SU-DHL-6 (cell line): ENCODE measurements around the gene UTS2B.

Source experiments
- EZH2phosphoT487 ChIP-seq: fragments of 200-600 bp; sonication (generic), shearing (Covaris generic); conservative IDR thresholded peaks from 2 replicates; pipeline ENCODE4 v1.6.1; 2018; ENCODE audit warnings: mild to moderate bottlenecking, antibody characterized with exemption, low read length, moderate library complexity, mixed read lengths
- TF ChIP-seq, protein P1 (sequence below): fragments of 200-600 bp; sonication (generic); IDR thresholded peaks from one replicate; pipeline ENCODE4 v1.5.1; 2017; ENCODE audit warnings: antibody characterized with exemption, mild to moderate bottlenecking, low read length, moderate library complexity; ENCODE audit not compliant: insufficient read depth, poor library complexity, severe bottlenecking

DNA sequence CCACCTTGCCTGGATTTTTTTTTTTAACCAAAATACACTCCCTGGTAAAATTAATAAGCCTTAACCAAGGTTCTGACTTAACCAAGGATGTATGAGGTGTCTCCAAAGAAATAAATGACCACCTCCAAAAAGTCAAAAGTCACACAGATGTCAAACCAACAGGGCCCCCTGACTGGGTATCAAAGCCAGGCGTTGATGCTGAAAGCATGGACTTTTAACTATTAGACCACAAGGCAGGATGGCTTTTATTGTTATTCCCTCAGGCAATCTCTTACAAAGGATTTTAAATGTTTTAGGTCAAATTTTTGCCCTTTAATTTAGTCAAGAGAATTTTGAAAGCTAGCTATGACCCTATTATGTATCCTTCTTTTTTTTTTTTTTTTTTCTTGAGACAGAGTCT is 70.8 kb downstream of the UTS2B start:
- TF ChIP-seq, protein P1, sequence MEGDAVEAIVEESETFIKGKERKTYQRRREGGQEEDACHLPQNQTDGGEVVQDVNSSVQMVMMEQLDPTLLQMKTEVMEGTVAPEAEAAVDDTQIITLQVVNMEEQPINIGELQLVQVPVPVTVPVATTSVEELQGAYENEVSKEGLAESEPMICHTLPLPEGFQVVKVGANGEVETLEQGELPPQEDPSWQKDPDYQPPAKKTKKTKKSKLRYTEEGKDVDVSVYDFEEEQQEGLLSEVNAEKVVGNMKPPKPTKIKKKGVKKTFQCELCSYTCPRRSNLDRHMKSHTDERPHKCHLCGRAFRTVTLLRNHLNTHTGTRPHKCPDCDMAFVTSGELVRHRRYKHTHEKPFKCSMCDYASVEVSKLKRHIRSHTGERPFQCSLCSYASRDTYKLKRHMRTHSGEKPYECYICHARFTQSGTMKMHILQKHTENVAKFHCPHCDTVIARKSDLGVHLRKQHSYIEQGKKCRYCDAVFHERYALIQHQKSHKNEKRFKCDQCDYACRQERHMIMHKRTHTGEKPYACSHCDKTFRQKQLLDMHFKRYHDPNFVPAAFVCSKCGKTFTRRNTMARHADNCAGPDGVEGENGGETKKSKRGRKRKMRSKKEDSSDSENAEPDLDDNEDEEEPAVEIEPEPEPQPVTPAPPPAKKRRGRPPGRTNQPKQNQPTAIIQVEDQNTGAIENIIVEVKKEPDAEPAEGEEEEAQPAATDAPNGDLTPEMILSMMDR, result no peak
- no peak for TF ChIP-seq EZH2phosphoT487
